CD8-positive, alpha-beta memory T cell (primary cell): ENCODE measurements around the gene OGA. TPM values are rescaled to one million over a fixed set of nuclear protein-coding genes. Genes with fewer than 3 reads are reported as not detected.

Source experiments
- CTCF ChIA-PET: fragments of 350-600 bp; sonication (Branson Sonifier 250); formaldehyde crosslinking; loops from one replicate; lab custom pipeline; 2021; ENCODE audit warnings: antibody characterized with exemption; lab: Charles Lee
- POLR2A ChIA-PET: fragments of 350-600 bp; sonication (Branson Sonifier 250); formaldehyde crosslinking; loops from one replicate; lab custom pipeline; 2021; ENCODE audit warnings: antibody characterized with exemption; lab: Charles Lee
- DNase-seq, 5 donors: peaks; one replicate each; pipeline versions ENCODE4 v3.0.0 to v3.0.0-alpha.2; 2020 to 2022; ENCODE audit warnings: mixed read lengths in 1 of 5
- H3K27ac ChIP-seq: one replicate; pipeline ENCODE4 v1.7.0; 2013; ENCODE audit warnings: low read depth, mild to moderate bottlenecking, low read length, moderate library complexity
- H3K27me3 ChIP-seq: 2 replicates; pipeline ENCODE4 v1.7.0; 2013; ENCODE audit warnings: low read length, mild to moderate bottlenecking; ENCODE audit not compliant: insufficient read depth, poor library complexity, severe bottlenecking
- H3K36me3 ChIP-seq: 2 replicates; pipeline ENCODE4 v1.7.0; 2013; ENCODE audit warnings: mild to moderate bottlenecking, low read length, moderate library complexity; ENCODE audit not compliant: insufficient read depth
- H3K4me1 ChIP-seq: 2 replicates; pipeline ENCODE4 v1.7.0; 2013; ENCODE audit warnings: mild to moderate bottlenecking, low read length, moderate library complexity; ENCODE audit not compliant: insufficient read depth
- H3K4me3 ChIP-seq: 2 replicates; pipeline ENCODE4 v1.7.0; 2013; ENCODE audit warnings: mild to moderate bottlenecking, low read length
- H3K9me3 ChIP-seq: 2 replicates; pipeline ENCODE4 v1.7.0; 2013; ENCODE audit warnings: mild to moderate bottlenecking, low read length
- H3K27ac Mint-ChIP-seq, 8 donors: one replicate each; pipeline ENCODE4 v1.8.0; 2020 to 2021; ENCODE audit warnings: mixed read lengths in 8 of 8, mild to moderate bottlenecking in 6 of 8, inconsistent platforms in 3 of 8, moderate library complexity in 3 of 8
- H3K27me3 Mint-ChIP-seq, 2 donors: one replicate each; pipeline ENCODE4 v1.8.0; 2020 to 2021; ENCODE audit warnings: mixed read lengths in 2 of 2, mild to moderate bottlenecking in 1 of 2, moderate library complexity in 1 of 2
- H3K36me3 Mint-ChIP-seq, 3 donors: one replicate each; pipeline ENCODE4 v1.8.0; 2020 to 2021; ENCODE audit warnings: mixed read lengths in 3 of 3, inconsistent platforms in 1 of 3, mild to moderate bottlenecking in 1 of 3
- H3K4me1 Mint-ChIP-seq, 3 donors: one replicate each; pipeline ENCODE4 v1.8.0; 2020 to 2021; ENCODE audit warnings: mixed read lengths in 3 of 3, inconsistent platforms in 1 of 3, mild to moderate bottlenecking in 1 of 3
- H3K4me3 Mint-ChIP-seq, 7 donors: one replicate each; pipeline ENCODE4 v1.8.0; 2020 to 2021; ENCODE audit warnings: mixed read lengths in 7 of 7, mild to moderate bottlenecking in 6 of 7, moderate library complexity in 4 of 7, inconsistent platforms in 2 of 7
- H3K9me3 Mint-ChIP-seq, 5 donors: one replicate each; pipeline ENCODE4 v1.8.0; 2020 to 2022; ENCODE audit warnings: mixed read lengths in 5 of 5, mild to moderate bottlenecking in 3 of 5, moderate library complexity in 2 of 5, inconsistent platforms in 1 of 5
- polyA plus RNA-seq: library from polyadenylated mRNA; unstranded; fragments of 300-500 nt; fragmentation: Illumina TruSeq; gene quantifications from one replicate; pipeline ENCODE4 v1.2.3, GENCODE V29; 2021
- total RNA-seq, 2 experiments: library from RNA; stranded (reverse); gene quantifications; one replicate each; pipeline ENCODE4 v1.2.3, GENCODE V29; 2021

The OGA gene
- total and polyA plus RNA-seq, 3 experiments from 2014 or later: 45.7 to 109 (median 95.8) TPM

- Mint-ChIP-seq H3K27me3 (peaks cover 15 to 20% of the 10 kb centered on the region in 2 donors), H3K27ac (peak overlapping the region in 5 of 8 donors; percentile 55 to 98 (median 84)), H3K36me3 (peaks cover 0 to 34% (median 6%) of the 10 kb centered on the region in 3 donors), H3K4me1 (peaks cover 55 to 86% (median 63%) of the 10 kb centered on the region in 3 donors), H3K4me3 (peak overlapping the region; percentile 91 to 100 (median 99)), H3K9me3 (no peaks in the 10 kb centered on the region)
- DNase-seq: peak in 1 of 5 donors; percentile 44
- H3K27ac ChIP-seq: peak overlapping the region; percentile 52
- H3K4me1 ChIP-seq: peaks cover 54% of the 10 kb centered on the region
- H3K27me3 ChIP-seq: peaks cover 14% of the 10 kb centered on the region
- ChIA-PET CTCF (interaction anchor here (0.9 to 2.7 kb wide), 20 partner anchors 11 to 621 kb away, joined by 3 to 27 read pairs (median 5); partner anchors contain the start of genes DPCD, OGA and POLL), POLR2A (interaction anchor here (4.6 kb wide), 1 partner anchor 36 kb away, joined by 24 read pairs; the partner anchor contains the start of gene OGA)
- no peaks in the 10 kb centered on the region for H3K9me3 ChIP-seq
- H3K4me3 ChIP-seq: peak overlapping the region; percentile 67
- H3K36me3 ChIP-seq: peaks cover 11% of the 10 kb centered on the region
These were observed 36.0 kb downstream of the OGA start for GRCh38 chr10:101781984-101782810.

GRCh38 chr10:101781655-101781983 lies 36.6 kb downstream of the OGA start:
- peak overlapping the region in 4 of 8 donors; percentile 55 to 84 (median 58) for H3K27ac Mint-ChIP-seq

GRCh38 chr10:101780818-101781654 lies 37.2 kb downstream of the OGA start:
- peaks cover 0 to 25% (median 4%) of the 10 kb centered on the region in 3 donors for H3K36me3 Mint-ChIP-seq
- peaks cover 4% of the 10 kb centered on the region for H3K36me3 ChIP-seq
- peak overlapping the region in 3 of 8 donors; percentile 36 to 57 (median 55) for H3K27ac Mint-ChIP-seq
- H3K27ac ChIP-seq: no peak overlapping the region
- peaks cover 21% of the 10 kb centered on the region for H3K27me3 ChIP-seq
- no peaks in the 10 kb centered on the region for H3K9me3 Mint-ChIP-seq
- no peak overlapping the region for H3K4me3 ChIP-seq
- H3K4me1 ChIP-seq: peaks cover 54% of the 10 kb centered on the region
- peaks cover 18 to 26% of the 10 kb centered on the region in 2 donors for H3K27me3 Mint-ChIP-seq
- peak overlapping the region; percentile 43 to 100 (median 71) for H3K4me3 Mint-ChIP-seq
- H3K4me1 Mint-ChIP-seq: peaks cover 54 to 85% (median 58%) of the 10 kb centered on the region in 3 donors
- no peaks in the 10 kb centered on the region for H3K9me3 ChIP-seq
- ChIA-PET POLR2A (interaction anchor here (0.6 to 4.6 kb wide), 2 partner anchors 37 to 995 kb away, joined by 3 to 24 read pairs; partner anchors contain the start of gene OGA), CTCF (interaction anchor here (0.6 to 3.5 kb wide), 26 partner anchors 10 to 620 kb away, joined by 3 to 27 read pairs (median 4); partner anchors contain the start of genes DPCD, OGA and POLL)
- DNase-seq: peak; percentile 55 to 77 (median 62)

More at GRCh38 chr10:101781655-101781983, 36.6 kb downstream of the OGA start:
- Histone ChIP-seq H3K27ac (no peak overlapping the region), H3K27me3 (peaks cover 19% of the 10 kb centered on the region), H3K4me3 (no peak overlapping the region), H3K36me3 (peaks cover 8% of the 10 kb centered on the region), H3K4me1 (peaks cover 54% of the 10 kb centered on the region), H3K9me3 (no peaks in the 10 kb centered on the region)
- Mint-ChIP-seq H3K27me3 (peaks cover 18 to 25% of the 10 kb centered on the region in 2 donors), H3K36me3 (peaks cover 0 to 30% (median 5%) of the 10 kb centered on the region in 3 donors), H3K4me3 (peak overlapping the region; percentile 61 to 100 (median 98)), H3K9me3 (no peaks in the 10 kb centered on the region), H3K4me1 (peaks cover 55 to 87% (median 61%) of the 10 kb centered on the region in 3 donors)
- ChIA-PET POLR2A (interaction anchor here (0.6 to 4.6 kb wide), 2 partner anchors 36 to 994 kb away, joined by 3 to 24 read pairs; partner anchors contain the start of gene OGA), CTCF (interaction anchor here (0.6 to 3.5 kb wide), 27 partner anchors 10 to 621 kb away, joined by 3 to 27 read pairs (median 4); partner anchors contain the start of genes DPCD, OGA and POLL)
- no peak for DNase-seq

GRCh38 chr10:101780187-101780817 lies 37.9 kb downstream of the OGA start:
- Mint-ChIP-seq H3K4me3 (peak overlapping the region; percentile 69 to 89 (median 80)), H3K4me1 (peaks cover 51 to 79% (median 54%) of the 10 kb centered on the region in 3 donors), H3K36me3 (peaks cover 0 to 17% (median 1%) of the 10 kb centered on the region in 3 donors), H3K9me3 (no peaks in the 10 kb centered on the region), H3K27ac (peak overlapping the region in 3 of 8 donors; percentile 33 to 64 (median 51)), H3K27me3 (peaks cover 18 to 27% of the 10 kb centered on the region in 2 donors)
- Histone ChIP-seq H3K4me3 (peak overlapping the region; percentile 61), H3K4me1 (peaks cover 56% of the 10 kb centered on the region), H3K27ac (no peak overlapping the region), H3K9me3 (no peaks in the 10 kb centered on the region), H3K27me3 (peaks cover 23% of the 10 kb centered on the region), H3K36me3 (no peaks in the 10 kb centered on the region)
- ChIA-PET POLR2A (interaction anchor here (4.6 kb wide), 1 partner anchor 38 kb away, joined by 24 read pairs; the partner anchor contains the start of gene OGA), CTCF (interaction anchor here (1.2 to 3.5 kb wide), 11 partner anchors 9 to 192 kb away, joined by 3 to 27 read pairs (median 12); partner anchors contain the start of genes DPCD, OGA and POLL)
- no peak for DNase-seq

GRCh38 chr10:101779544-101780186 lies 38.6 kb downstream of the OGA start:
- Histone ChIP-seq H3K9me3 (no peaks in the 10 kb centered on the region), H3K4me3 (peak overlapping the region; percentile 61), H3K27me3 (peaks cover 29% of the 10 kb centered on the region), H3K27ac (no peak overlapping the region), H3K36me3 (no peaks in the 10 kb centered on the region), H3K4me1 (peaks cover 58% of the 10 kb centered on the region)
- no peaks in the 10 kb centered on the region for H3K9me3 Mint-ChIP-seq
- CTCF ChIA-PET: interaction anchor here (1.0 to 3.5 kb wide), 9 partner anchors 9 to 230 kb away, joined by 3 to 27 read pairs (median 5); partner anchors contain the start of genes DPCD, OGA and POLL
- DNase-seq: peak; percentile 75 to 85 (median 77)
- H3K36me3 Mint-ChIP-seq: peaks cover 0 to 11% (median 1%) of the 10 kb centered on the region in 3 donors
- H3K4me1 Mint-ChIP-seq: peaks cover 49 to 79% (median 51%) of the 10 kb centered on the region in 3 donors
- peaks cover 20 to 33% of the 10 kb centered on the region in 2 donors for H3K27me3 Mint-ChIP-seq
- H3K4me3 Mint-ChIP-seq: peak overlapping the region; percentile 65 to 89 (median 80)
- peak overlapping the region in 3 of 8 donors; percentile 33 to 64 (median 51) for H3K27ac Mint-ChIP-seq
- POLR2A ChIA-PET: no interaction called here

GRCh38 chr10:101778781-101779543 lies 39.3 kb downstream of the OGA start:
- H3K27me3 ChIP-seq: peaks cover 36% of the 10 kb centered on the region
- Mint-ChIP-seq H3K27me3 (peaks cover 27 to 40% of the 10 kb centered on the region in 2 donors), H3K27ac (peak overlapping the region in 3 of 8 donors; percentile 16 to 70 (median 30)), H3K4me1 (peaks cover 48 to 79% (median 51%) of the 10 kb centered on the region in 3 donors), H3K9me3 (no peaks in the 10 kb centered on the region), H3K36me3 (peaks cover 0 to 5% (median 1%) of the 10 kb centered on the region in 3 donors), H3K4me3 (peak overlapping the region; percentile 65 to 89 (median 80))
- H3K9me3 ChIP-seq: no peaks in the 10 kb centered on the region
- no peaks in the 10 kb centered on the region for H3K36me3 ChIP-seq
- peak overlapping the region; percentile 25 for H3K4me3 ChIP-seq
- POLR2A ChIA-PET: no interaction called here
- DNase-seq: peak in 1 of 5 donors; percentile 50
- peaks cover 54% of the 10 kb centered on the region for H3K4me1 ChIP-seq
- H3K27ac ChIP-seq: no peak overlapping the region
- CTCF ChIA-PET: interaction anchor here (1.0 to 3.5 kb wide), 7 partner anchors 9 to 231 kb away, joined by 3 to 18 read pairs (median 3); partner anchors contain the start of genes DPCD, OGA and POLL
